H1 (cell line): ENCODE results near the gene SRMS. TPM values are rescaled to one million over a fixed set of nuclear protein-coding genes. Genes with fewer than 3 reads are reported as not detected.
A peak's percentile ranks its signal among the peaks of the same experiment; 100 is the strongest.

Experiments used
- CTCF ChIA-PET: fragments of 300-600 bp; sonication (Branson Sonifier 250); formaldehyde crosslinking; loops from one replicate; lab custom pipeline; 2021; ENCODE audit not compliant: partially characterized antibody; lab: Charles Lee
- POLR2A ChIA-PET: fragments of 300-600 bp; sonication (Branson Sonifier 250); formaldehyde crosslinking; loops from one replicate; lab custom pipeline; 2021; ENCODE audit warnings: inconsistent platforms; ENCODE audit not compliant: partially characterized antibody; lab: Charles Lee
- DNase-seq, 2 experiments: peaks; one replicate each; pipeline versions ENCODE4 v3.0.0 to v3.0.0-alpha.2; 2010 to 2022; ENCODE audit warnings: low spot score in 2 of 2, low read depth in 1 of 2, mixed read lengths in 1 of 2
- FAIRE-seq: peaks from 2 replicates; lab custom pipeline; 2011; peaks lifted over from hg19 to GRCh38; lab: Jason Lieb, UNC
- H2AFZ ChIP-seq: 2 replicates; pipeline ENCODE4 v1.8.1; 2012; ENCODE audit warnings: low read length, inconsistent platforms
- H2AK5ac ChIP-seq: 2 replicates; pipeline ENCODE4 v1.6.1; 2013; ENCODE audit warnings: low read depth, low read length
- H2BK120ac ChIP-seq: replicated peaks from 2 replicates; pipeline ENCODE3; 2013; ENCODE audit warnings: low read depth, low read length, inconsistent platforms
- H2BK12ac ChIP-seq: 2 replicates; pipeline ENCODE4 v1.6.1; 2013; ENCODE audit warnings: low read depth, low read length
- H2BK15ac ChIP-seq: 2 replicates; pipeline ENCODE4 v1.6.1; 2013; ENCODE audit warnings: low read length
- H2BK20ac ChIP-seq: 2 replicates; pipeline ENCODE4 v1.6.1; 2013; ENCODE audit warnings: low read length
- H2BK5ac ChIP-seq: 2 replicates; pipeline ENCODE4 v1.6.1; 2013; ENCODE audit warnings: low read depth, low read length
- H3K14ac ChIP-seq: 2 replicates; pipeline ENCODE4 v1.6.1; 2013; ENCODE audit warnings: inconsistent platforms; ENCODE audit not compliant: insufficient read length
- H3K18ac ChIP-seq: 2 replicates; pipeline ENCODE4 v1.6.1; 2013; ENCODE audit warnings: low read length; ENCODE audit errors: extremely low read depth
- H3K23ac ChIP-seq: 2 replicates; pipeline ENCODE4 v1.6.1; 2013; ENCODE audit warnings: inconsistent platforms; ENCODE audit not compliant: insufficient read length
- H3K23me2 ChIP-seq: 2 replicates; pipeline ENCODE4 v1.6.1; 2013; ENCODE audit warnings: low read depth, low read length
- H3K27ac ChIP-seq: 2 replicates; pipeline ENCODE4 v1.6.1; 2011; ENCODE audit warnings: low read depth, low read length, inconsistent platforms
- H3K27me3 ChIP-seq, 4 experiments: replicated peaks in 1 of 4; 1 replicate in 1 of 4; 2 replicates in 3 of 4; pipeline versions ENCODE4 v1.6.1 to v1.8.1; 2011 to 2013; ENCODE audit warnings: low read length in 3 of 4, mild to moderate bottlenecking in 3 of 4, inconsistent platforms in 2 of 4, mixed read lengths in 2 of 4, moderate library complexity in 1 of 4; ENCODE audit not compliant: control insufficient read depth in 3 of 4, insufficient read depth in 3 of 4; ENCODE audit errors: extremely low read depth in 1 of 4
- H3K36me3 ChIP-seq, 4 experiments: 2 replicates each; pipeline versions ENCODE4 v1.6.1 to v1.8.1; 2011 to 2013; ENCODE audit warnings: mild to moderate bottlenecking in 4 of 4, low read length in 3 of 4, moderate library complexity in 2 of 4, control low read depth in 1 of 4, inconsistent platforms in 1 of 4; ENCODE audit not compliant: insufficient read depth in 4 of 4, control insufficient read depth in 2 of 4
- H3K4ac ChIP-seq: replicated peaks from 2 replicates; pipeline ENCODE3; 2013; ENCODE audit warnings: low read length, low read depth, mixed read lengths, inconsistent platforms; ENCODE audit not compliant: insufficient read length
- H3K4me1 ChIP-seq, 4 experiments: replicated peaks in 1 of 4; 1 replicate in 1 of 4; 2 replicates in 3 of 4; pipeline versions ENCODE4 v1.6.1 to v1.8.1; 2011 to 2013; ENCODE audit warnings: low read length in 3 of 4, inconsistent platforms in 2 of 4, mixed read lengths in 1 of 4; ENCODE audit not compliant: insufficient read depth in 4 of 4, control insufficient read depth in 3 of 4
- H3K4me2 ChIP-seq, 2 experiments: 2 replicates each; pipeline versions ENCODE4 v1.6.1 to v1.8.1; 2011 to 2013; ENCODE audit warnings: low read depth in 2 of 2, low read length in 2 of 2, control low read depth in 1 of 2, inconsistent platforms in 1 of 2, mild to moderate bottlenecking in 1 of 2; ENCODE audit not compliant: insufficient read depth in 1 of 2
- H3K4me3 ChIP-seq, 4 experiments: fragments of 200-600, 300-600 bp in 1 of 4; sonication (generic), shearing (Covaris generic), sonication (Bioruptor Twin) in 1 of 4; 2 replicates each; pipeline versions ENCODE4 v1.5.1 to v1.8.1; 2011 to 2016; ENCODE audit warnings: low read length in 4 of 4, low read depth in 3 of 4, control low read depth in 2 of 4, inconsistent platforms in 2 of 4, mild to moderate bottlenecking in 2 of 4, mixed read lengths in 1 of 4, moderate library complexity in 1 of 4; ENCODE audit not compliant: insufficient read depth in 2 of 4; ENCODE audit errors: extremely low read depth in 1 of 4
- H3K56ac ChIP-seq: replicated peaks from 2 replicates; pipeline ENCODE3; 2013; ENCODE audit warnings: low read depth, mild to moderate bottlenecking, mixed read lengths, low read length, inconsistent platforms; ENCODE audit not compliant: insufficient read length
- H3K79me1 ChIP-seq: 2 replicates; pipeline ENCODE4 v1.6.1; 2013; ENCODE audit warnings: low read depth, low read length, control low read depth
- H3K79me2 ChIP-seq, 2 experiments: 2 replicates each; pipeline versions ENCODE4 v1.6.1 to v1.8.1; 2012 to 2013; ENCODE audit warnings: low read length in 2 of 2, mild to moderate bottlenecking in 2 of 2, inconsistent platforms in 1 of 2; ENCODE audit not compliant: insufficient read depth in 2 of 2, control insufficient read depth in 1 of 2
- H3K9ac ChIP-seq, 4 experiments: replicated peaks in 1 of 4; 1 replicate in 1 of 4; 2 replicates in 3 of 4; pipeline versions ENCODE4 v1.6.1 to v1.8.1; 2011 to 2013; ENCODE audit warnings: low read depth in 3 of 4, low read length in 3 of 4, control low read depth in 2 of 4, mild to moderate bottlenecking in 2 of 4, moderate library complexity in 2 of 4, inconsistent platforms in 1 of 4; ENCODE audit errors: extremely low read depth in 1 of 4
- H3K9me3 ChIP-seq, 2 experiments: 2 replicates each; pipeline versions ENCODE4 v1.6.1 to v1.8.1; 2012 to 2013; ENCODE audit warnings: mild to moderate bottlenecking in 2 of 2, moderate library complexity in 2 of 2, control low read depth in 1 of 2, inconsistent platforms in 1 of 2, low read depth in 1 of 2, low read length in 1 of 2, mixed read lengths in 1 of 2; ENCODE audit not compliant: insufficient read depth in 2 of 2
- H4K20me1 ChIP-seq, 2 experiments: replicated peaks in 1 of 2; 2 replicates each; pipeline versions ENCODE3 to v1.8.1; 2011 to 2013; ENCODE audit warnings: inconsistent platforms in 2 of 2, low read length in 2 of 2, mild to moderate bottlenecking in 1 of 2; ENCODE audit not compliant: insufficient read depth in 2 of 2, control insufficient read depth in 1 of 2
- H4K5ac ChIP-seq: 2 replicates; pipeline ENCODE4 v1.6.1; 2013; ENCODE audit warnings: low read length, low read depth, mixed read lengths, inconsistent platforms; ENCODE audit not compliant: insufficient read length
- H4K8ac ChIP-seq: 2 replicates; pipeline ENCODE4 v1.8.0; 2013; ENCODE audit warnings: mild to moderate bottlenecking, moderate library complexity, low read length, inconsistent platforms; ENCODE audit not compliant: insufficient read depth; ENCODE audit errors: extremely low read depth
- H4K91ac ChIP-seq: replicated peaks from 2 replicates; pipeline ENCODE3; 2013; ENCODE audit warnings: low read length, mixed read lengths, inconsistent platforms; ENCODE audit not compliant: insufficient read length
- ATF3 ChIP-seq: IDR thresholded peaks from 2 replicates; pipeline ENCODE4 v1.6.1; 2011; ENCODE audit warnings: low read depth, mild to moderate bottlenecking, low read length; ENCODE audit not compliant: insufficient read depth
- CHD1 ChIP-seq: IDR thresholded peaks from 2 replicates; pipeline ENCODE4 v1.6.1; 2012; ENCODE audit warnings: low read depth, low read length, improper control_type of control experiment
- EGR1 ChIP-seq: IDR thresholded peaks from 2 replicates; pipeline ENCODE4 v1.6.1; 2011; ENCODE audit warnings: low read depth, low read length, borderline replicate concordance
- RAD21 ChIP-seq, 2 experiments: IDR thresholded peaks in 1 of 2; conservative IDR thresholded peaks in 1 of 2; 2 replicates each; pipeline ENCODE4 v1.6.1; 2011; ENCODE audit warnings: low read depth in 2 of 2, low read length in 2 of 2, improper control_type of control experiment in 1 of 2, inconsistent platforms in 1 of 2, mild to moderate bottlenecking in 1 of 2, moderate library complexity in 1 of 2
- WGBS, 2 experiments: shearing (Covaris generic) in 1 of 2; methylation state at CpG; one replicate each; pipeline versions ENCODE4 v1.1.6 to v1.1.7; 2013 to 2015; ENCODE audit warnings: low lambda C conversion rate in 2 of 2, mixed read lengths in 2 of 2, inconsistent platforms in 1 of 2, low coverage in 1 of 2, missing lambda C conversion rate in 1 of 2; ENCODE audit not compliant: insufficient replicate concordance in 2 of 2, insufficient coverage in 1 of 2, insufficient read length in 1 of 2; ENCODE audit errors: extremely low coverage in 1 of 2, missing lambda C conversion rate in 1 of 2; 5-methylcytosine and 5-hydroxymethylcytosine counted together
- polyA plus RNA-seq, 7 experiments: library from polyadenylated mRNA; depleted of rRNA in 3 of 7; stranded (reverse) in 5 of 7; unstranded in 2 of 7; fragments of >200 nt in 5 of 7; fragments of 200-250 nt in 2 of 7; gene quantifications; 1 replicate in 5 of 7; 2 replicates in 1 of 7; 4 replicates in 1 of 7; pipeline versions ENCODE4 v1.2.1 to v1.2.3, GENCODE V29; 2011 to 2013; ENCODE audit warnings: missing spikeins in 2 of 7, mixed read lengths in 2 of 7
- total RNA-seq: library from RNA; stranded (reverse); fragmentation: NEBNext Ultra II Directional; extraction: Animal tissue kit (Norgen Biotek cat#: 25700); gene quantifications from 2 replicates; pipeline ENCODE4 v1.2.1, GENCODE V29; 2021

SRMS gene
- total and polyA plus RNA-seq, 2 of the 8 experiments (the other 6 are each of a cell fraction or from before 2014, with no cell fraction given), result 0.39 to 0.76 TPM

- Histone ChIP-seq H3K27ac (no peak overlapping the region), H2BK20ac (no peak overlapping the region), H3K9ac (no peak overlapping the region), H2BK12ac (no peak overlapping the region), H3K14ac (no peak overlapping the region), H4K91ac (no peak overlapping the region), H2BK5ac (no peak overlapping the region), H2AFZ (no peak overlapping the region), H3K4ac (no peak overlapping the region), H2BK15ac (no peak overlapping the region), H3K36me3 (no peaks in the 10 kb centered on the region), H3K4me2 (no peak overlapping the region), H3K23ac (no peak overlapping the region), H3K4me1 (peaks cover 0 to 6% (median 3%) of the 10 kb centered on the region in 4 experiments; a peak in 6 of 7 replicates), H2AK5ac (no peak overlapping the region)
- CTCF ChIA-PET, result interaction anchor here (0.9 to 1.1 kb wide), 5 partner anchors 28 to 128 kb away, joined by 3 to 4 read pairs (median 3); no protein-coding TSS in a partner anchor
- WGBS, 2 experiments, result 86% methylated on average over 26 of the region's 26 CpGs; no CpG with 5 or more reads in 1 of the 2 experiments
- no peak for TF ChIP-seq ATF3
- TF ChIP-seq RAD21 (IDR thresholded peaks at IDR 0.05 in 1 of 2, conservative IDR thresholded peaks at IDR 0.05 in 1 of 2; ENCODE audit: low read depth in 2 of 2, low read length in 2 of 2), result 0 out of 4 replicates have a peak, but pooled peaks of 1 of the 2 experiments have one; percentile 14
- no peak for TF ChIP-seq CHD1
- TF ChIP-seq EGR1, result no peak
- TF ChIP-seq, all 59 proteins: peak for 1
- H4K5ac ChIP-seq, result no peak overlapping the region
- no peaks in the 10 kb centered on the region for H3K79me1 ChIP-seq
- H2BK120ac ChIP-seq, result no peak overlapping the region
- FAIRE-seq (no peak), DNase-seq (no peak)
- no peak overlapping the region for H3K18ac ChIP-seq
- no peaks in the 10 kb centered on the region; a peak in 1 of 7 replicates for H3K27me3 ChIP-seq
- no peaks in the 10 kb centered on the region for H3K79me2 ChIP-seq
- H3K9me3 ChIP-seq, result no peaks in the 10 kb centered on the region
- no peaks in the 10 kb centered on the region for H4K20me1 ChIP-seq
- no peak overlapping the region for H3K4me3 ChIP-seq
- no peak overlapping the region for H3K56ac ChIP-seq
- H4K8ac ChIP-seq, result no peak overlapping the region
- POLR2A ChIA-PET, result interaction anchor here (0.6 to 1.4 kb wide), 4 partner anchors 13 to 120 kb away, joined by 3 to 4 read pairs (median 3); no protein-coding TSS in a partner anchor
- no peaks in the 10 kb centered on the region; the same call in 1 of the 2 replicates for H3K23me2 ChIP-seq
Measured at GRCh38 chr20:63578224-63579016, 30.9 kb upstream of the SRMS start.
